Measurements from ENCODE around the gene KHDRBS1. TPM values are rescaled to one million over a fixed set of nuclear protein-coding genes. Genes with fewer than 3 reads are reported as not detected.

The KHDRBS1 gene
- total and polyA plus RNA-seq, 4 donors: 14.6 to 37.6 (median 24.5) TPM

- no peak for DNase-seq (ENCODE audit: low spot score)
- TF ChIP-seq NR2F2 (IDR thresholded peaks at IDR 0.05): no peak
- no peak for TF ChIP-seq GABPA (IDR thresholded peaks at IDR 0.05 in 1 of 2, conservative IDR thresholded peaks at IDR 0.05 in 1 of 2)
- TF ChIP-seq, protein P1, sequence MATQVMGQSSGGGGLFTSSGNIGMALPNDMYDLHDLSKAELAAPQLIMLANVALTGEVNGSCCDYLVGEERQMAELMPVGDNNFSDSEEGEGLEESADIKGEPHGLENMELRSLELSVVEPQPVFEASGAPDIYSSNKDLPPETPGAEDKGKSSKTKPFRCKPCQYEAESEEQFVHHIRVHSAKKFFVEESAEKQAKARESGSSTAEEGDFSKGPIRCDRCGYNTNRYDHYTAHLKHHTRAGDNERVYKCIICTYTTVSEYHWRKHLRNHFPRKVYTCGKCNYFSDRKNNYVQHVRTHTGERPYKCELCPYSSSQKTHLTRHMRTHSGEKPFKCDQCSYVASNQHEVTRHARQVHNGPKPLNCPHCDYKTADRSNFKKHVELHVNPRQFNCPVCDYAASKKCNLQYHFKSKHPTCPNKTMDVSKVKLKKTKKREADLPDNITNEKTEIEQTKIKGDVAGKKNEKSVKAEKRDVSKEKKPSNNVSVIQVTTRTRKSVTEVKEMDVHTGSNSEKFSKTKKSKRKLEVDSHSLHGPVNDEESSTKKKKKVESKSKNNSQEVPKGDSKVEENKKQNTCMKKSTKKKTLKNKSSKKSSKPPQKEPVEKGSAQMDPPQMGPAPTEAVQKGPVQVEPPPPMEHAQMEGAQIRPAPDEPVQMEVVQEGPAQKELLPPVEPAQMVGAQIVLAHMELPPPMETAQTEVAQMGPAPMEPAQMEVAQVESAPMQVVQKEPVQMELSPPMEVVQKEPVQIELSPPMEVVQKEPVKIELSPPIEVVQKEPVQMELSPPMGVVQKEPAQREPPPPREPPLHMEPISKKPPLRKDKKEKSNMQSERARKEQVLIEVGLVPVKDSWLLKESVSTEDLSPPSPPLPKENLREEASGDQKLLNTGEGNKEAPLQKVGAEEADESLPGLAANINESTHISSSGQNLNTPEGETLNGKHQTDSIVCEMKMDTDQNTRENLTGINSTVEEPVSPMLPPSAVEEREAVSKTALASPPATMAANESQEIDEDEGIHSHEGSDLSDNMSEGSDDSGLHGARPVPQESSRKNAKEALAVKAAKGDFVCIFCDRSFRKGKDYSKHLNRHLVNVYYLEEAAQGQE (IDR thresholded peaks at IDR 0.05): no peak
- TF ChIP-seq, protein P2, sequence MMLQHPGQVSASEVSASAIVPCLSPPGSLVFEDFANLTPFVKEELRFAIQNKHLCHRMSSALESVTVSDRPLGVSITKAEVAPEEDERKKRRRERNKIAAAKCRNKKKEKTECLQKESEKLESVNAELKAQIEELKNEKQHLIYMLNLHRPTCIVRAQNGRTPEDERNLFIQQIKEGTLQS (IDR thresholded peaks at IDR 0.05): no peak
- no peak for TF ChIP-seq TAF1 (conservative IDR thresholded peaks at IDR 0.05)
- no peak for TF ChIP-seq HNF4A (conservative IDR thresholded peaks at IDR 0.05)
- TF ChIP-seq, protein P3, sequence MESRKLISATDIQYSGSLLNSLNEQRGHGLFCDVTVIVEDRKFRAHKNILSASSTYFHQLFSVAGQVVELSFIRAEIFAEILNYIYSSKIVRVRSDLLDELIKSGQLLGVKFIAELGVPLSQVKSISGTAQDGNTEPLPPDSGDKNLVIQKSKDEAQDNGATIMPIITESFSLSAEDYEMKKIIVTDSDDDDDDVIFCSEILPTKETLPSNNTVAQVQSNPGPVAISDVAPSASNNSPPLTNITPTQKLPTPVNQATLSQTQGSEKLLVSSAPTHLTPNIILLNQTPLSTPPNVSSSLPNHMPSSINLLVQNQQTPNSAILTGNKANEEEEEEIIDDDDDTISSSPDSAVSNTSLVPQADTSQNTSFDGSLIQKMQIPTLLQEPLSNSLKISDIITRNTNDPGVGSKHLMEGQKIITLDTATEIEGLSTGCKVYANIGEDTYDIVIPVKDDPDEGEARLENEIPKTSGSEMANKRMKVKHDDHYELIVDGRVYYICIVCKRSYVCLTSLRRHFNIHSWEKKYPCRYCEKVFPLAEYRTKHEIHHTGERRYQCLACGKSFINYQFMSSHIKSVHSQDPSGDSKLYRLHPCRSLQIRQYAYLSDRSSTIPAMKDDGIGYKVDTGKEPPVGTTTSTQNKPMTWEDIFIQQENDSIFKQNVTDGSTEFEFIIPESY (IDR thresholded peaks at IDR 0.05): no peak
- TF ChIP-seq, protein P4, sequence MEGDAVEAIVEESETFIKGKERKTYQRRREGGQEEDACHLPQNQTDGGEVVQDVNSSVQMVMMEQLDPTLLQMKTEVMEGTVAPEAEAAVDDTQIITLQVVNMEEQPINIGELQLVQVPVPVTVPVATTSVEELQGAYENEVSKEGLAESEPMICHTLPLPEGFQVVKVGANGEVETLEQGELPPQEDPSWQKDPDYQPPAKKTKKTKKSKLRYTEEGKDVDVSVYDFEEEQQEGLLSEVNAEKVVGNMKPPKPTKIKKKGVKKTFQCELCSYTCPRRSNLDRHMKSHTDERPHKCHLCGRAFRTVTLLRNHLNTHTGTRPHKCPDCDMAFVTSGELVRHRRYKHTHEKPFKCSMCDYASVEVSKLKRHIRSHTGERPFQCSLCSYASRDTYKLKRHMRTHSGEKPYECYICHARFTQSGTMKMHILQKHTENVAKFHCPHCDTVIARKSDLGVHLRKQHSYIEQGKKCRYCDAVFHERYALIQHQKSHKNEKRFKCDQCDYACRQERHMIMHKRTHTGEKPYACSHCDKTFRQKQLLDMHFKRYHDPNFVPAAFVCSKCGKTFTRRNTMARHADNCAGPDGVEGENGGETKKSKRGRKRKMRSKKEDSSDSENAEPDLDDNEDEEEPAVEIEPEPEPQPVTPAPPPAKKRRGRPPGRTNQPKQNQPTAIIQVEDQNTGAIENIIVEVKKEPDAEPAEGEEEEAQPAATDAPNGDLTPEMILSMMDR (IDR thresholded peaks at IDR 0.05; ENCODE audit: low read depth, low read length, missing input control): no peak
- no peak for TF ChIP-seq FOXA1 (IDR thresholded peaks at IDR 0.05)
- TF ChIP-seq JUND (IDR thresholded peaks at IDR 0.05): no peak
- TF ChIP-seq, protein P5, sequence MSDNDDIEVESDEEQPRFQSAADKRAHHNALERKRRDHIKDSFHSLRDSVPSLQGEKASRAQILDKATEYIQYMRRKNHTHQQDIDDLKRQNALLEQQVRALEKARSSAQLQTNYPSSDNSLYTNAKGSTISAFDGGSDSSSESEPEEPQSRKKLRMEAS (IDR thresholded peaks at IDR 0.05): no peak
- no peak for TF ChIP-seq RAD21 (IDR thresholded peaks at IDR 0.05)
- no peak for TF ChIP-seq YY1 (IDR thresholded peaks at IDR 0.05)
- TF ChIP-seq RXRA (IDR thresholded peaks at IDR 0.05): no peak
- no peak for TF ChIP-seq SP1 (IDR thresholded peaks at IDR 0.05)
- TF ChIP-seq HNF4G (IDR thresholded peaks at IDR 0.05): no peak
- no peak for TF ChIP-seq EGR1 (IDR thresholded peaks at IDR 0.05; ENCODE audit: low read depth in 2 of 2)
- no peak for TF ChIP-seq FOXA2 (IDR thresholded peaks at IDR 0.05)
- H3K4me3 ChIP-seq (ENCODE audit: low read depth in 1 of 3, low read length in 3 of 3): no peak overlapping the region
- H3K27ac ChIP-seq (ENCODE audit: low read depth in 1 of 2, low read length in 2 of 2): no peak overlapping the region
- peaks cover 1 to 25% (median 16%) of the 10 kb centered on the region in 4 donors for H3K36me3 ChIP-seq (ENCODE audit: control insufficient read depth in 4 of 4, insufficient read depth in 3 of 4, low read depth in 1 of 4, low read length in 3 of 4)
- H3K4me1 ChIP-seq (ENCODE audit: control insufficient read depth in 4 of 4, insufficient read depth in 4 of 4, low read length in 3 of 4): peaks cover 4 to 14% (median 12%) of the 10 kb centered on the region in 4 donors
- no peaks in the 10 kb centered on the region for H3K9me3 ChIP-seq (ENCODE audit: control insufficient read depth in 4 of 4, low read length in 3 of 4)
- no peak overlapping the region for H3K9ac ChIP-seq (ENCODE audit: low read depth in 1 of 2, low read length in 2 of 2)
- no peaks in the 10 kb centered on the region for H3K27me3 ChIP-seq (ENCODE audit: control insufficient read depth in 4 of 4, insufficient read depth in 4 of 4, low read length in 3 of 4)
- 96% methylated on average over 9 of the region's 9 CpGs for WGBS
These were observed 61.2 kb downstream of the KHDRBS1 start for GRCh38 chr1:32074841-32075240.

Measured in liver (tissue), 9 donors.